Subcutaneous adipose tissue (tissue), 4 donors: Measurements from ENCODE around the gene PAFAH1B2. TPM values are rescaled to one million over a fixed set of nuclear protein-coding genes. Genes with fewer than 3 reads are reported as not detected.

ENCODE experiments used
- total RNA-seq, 4 donors: library from RNA; depleted of rRNA; stranded (reverse); fragments of >200 nt; gene quantifications; one replicate each; pipeline ENCODE4 v1.1.0, GENCODE V29; 2016
- TF ChIP-seq, protein P1 (sequence below): fragments of 450-650 bp; IDR thresholded peaks from one replicate; pipeline ENCODE4 v1.5.1; 2016; ENCODE audit warnings: low read depth, mild to moderate bottlenecking, control low read depth, antibody characterized with exemption, moderate library complexity

PAFAH1B2 gene
- total RNA-seq, 4 donors from 2014 or later, result 69.7 to 119 (median 82.3) TPM

DNA sequence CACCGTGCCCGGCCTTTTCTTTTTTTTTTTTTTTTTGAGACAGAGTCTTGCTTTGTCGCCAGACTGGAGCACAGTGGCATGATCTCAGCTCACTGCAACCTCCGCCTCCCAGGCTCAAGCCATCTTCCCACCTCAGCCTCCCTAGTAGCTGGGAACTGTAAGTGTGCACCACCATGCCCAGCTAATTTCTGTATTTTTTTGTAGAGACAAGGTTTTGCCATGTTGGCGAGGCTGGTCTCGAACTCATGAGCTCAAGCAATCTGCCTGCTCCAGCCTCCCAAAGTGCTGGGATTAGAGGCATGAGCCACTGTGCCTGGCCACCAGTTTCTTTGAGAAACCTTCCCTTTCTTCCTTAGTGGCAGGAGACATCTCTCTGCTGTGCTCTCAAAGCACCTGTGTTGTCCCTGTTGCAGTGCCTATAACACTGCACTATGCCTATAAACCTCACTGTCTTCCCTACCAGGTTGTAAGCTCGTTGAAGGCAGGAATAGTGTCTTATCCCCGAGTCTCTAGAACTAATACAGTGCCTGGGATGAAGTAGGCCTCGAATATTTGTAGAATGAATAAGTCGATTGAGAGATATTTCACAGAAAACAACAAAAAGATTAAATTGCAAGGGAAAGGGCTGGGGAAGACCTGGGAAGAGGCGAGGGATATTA is 68.7 kb downstream of the PAFAH1B2 start:
- TF ChIP-seq, protein P1, sequence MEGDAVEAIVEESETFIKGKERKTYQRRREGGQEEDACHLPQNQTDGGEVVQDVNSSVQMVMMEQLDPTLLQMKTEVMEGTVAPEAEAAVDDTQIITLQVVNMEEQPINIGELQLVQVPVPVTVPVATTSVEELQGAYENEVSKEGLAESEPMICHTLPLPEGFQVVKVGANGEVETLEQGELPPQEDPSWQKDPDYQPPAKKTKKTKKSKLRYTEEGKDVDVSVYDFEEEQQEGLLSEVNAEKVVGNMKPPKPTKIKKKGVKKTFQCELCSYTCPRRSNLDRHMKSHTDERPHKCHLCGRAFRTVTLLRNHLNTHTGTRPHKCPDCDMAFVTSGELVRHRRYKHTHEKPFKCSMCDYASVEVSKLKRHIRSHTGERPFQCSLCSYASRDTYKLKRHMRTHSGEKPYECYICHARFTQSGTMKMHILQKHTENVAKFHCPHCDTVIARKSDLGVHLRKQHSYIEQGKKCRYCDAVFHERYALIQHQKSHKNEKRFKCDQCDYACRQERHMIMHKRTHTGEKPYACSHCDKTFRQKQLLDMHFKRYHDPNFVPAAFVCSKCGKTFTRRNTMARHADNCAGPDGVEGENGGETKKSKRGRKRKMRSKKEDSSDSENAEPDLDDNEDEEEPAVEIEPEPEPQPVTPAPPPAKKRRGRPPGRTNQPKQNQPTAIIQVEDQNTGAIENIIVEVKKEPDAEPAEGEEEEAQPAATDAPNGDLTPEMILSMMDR, result no peak

DNA sequence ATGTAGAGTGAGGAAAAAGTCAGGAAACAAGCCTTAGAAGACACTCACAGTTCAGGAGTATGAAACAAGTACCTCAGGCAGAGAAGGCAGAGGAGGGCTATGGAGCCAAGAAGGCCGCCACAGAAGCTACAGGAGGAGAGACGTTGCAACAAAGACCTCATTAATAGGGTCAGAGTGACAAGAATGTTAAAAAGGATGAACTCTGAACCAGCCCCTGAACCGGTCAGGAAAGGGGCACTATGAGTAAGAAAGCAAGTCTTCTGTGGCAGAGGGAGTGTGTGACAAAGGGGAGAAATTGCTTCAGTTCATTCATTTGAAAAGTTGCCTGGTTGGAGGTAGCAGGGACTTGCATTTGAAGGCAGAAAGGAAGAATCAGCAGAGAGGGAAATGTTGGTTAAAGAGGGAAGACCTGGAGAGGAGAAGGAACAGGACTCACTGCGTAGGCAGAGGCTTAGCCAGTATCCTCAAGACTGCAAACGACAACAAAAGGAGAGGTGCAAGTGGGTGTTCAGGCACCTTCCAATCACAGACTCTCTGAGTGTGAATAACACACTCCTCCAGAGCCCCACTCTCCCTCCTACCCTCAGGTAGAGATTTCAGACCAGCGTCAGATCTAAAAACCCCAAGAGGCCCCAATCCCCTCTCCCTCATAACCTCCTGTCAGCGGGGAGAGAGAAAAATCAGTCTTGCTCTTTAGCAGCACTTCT is 70.5 kb downstream of the PAFAH1B2 start:
- TF ChIP-seq, protein P1, result no peak

DNA sequence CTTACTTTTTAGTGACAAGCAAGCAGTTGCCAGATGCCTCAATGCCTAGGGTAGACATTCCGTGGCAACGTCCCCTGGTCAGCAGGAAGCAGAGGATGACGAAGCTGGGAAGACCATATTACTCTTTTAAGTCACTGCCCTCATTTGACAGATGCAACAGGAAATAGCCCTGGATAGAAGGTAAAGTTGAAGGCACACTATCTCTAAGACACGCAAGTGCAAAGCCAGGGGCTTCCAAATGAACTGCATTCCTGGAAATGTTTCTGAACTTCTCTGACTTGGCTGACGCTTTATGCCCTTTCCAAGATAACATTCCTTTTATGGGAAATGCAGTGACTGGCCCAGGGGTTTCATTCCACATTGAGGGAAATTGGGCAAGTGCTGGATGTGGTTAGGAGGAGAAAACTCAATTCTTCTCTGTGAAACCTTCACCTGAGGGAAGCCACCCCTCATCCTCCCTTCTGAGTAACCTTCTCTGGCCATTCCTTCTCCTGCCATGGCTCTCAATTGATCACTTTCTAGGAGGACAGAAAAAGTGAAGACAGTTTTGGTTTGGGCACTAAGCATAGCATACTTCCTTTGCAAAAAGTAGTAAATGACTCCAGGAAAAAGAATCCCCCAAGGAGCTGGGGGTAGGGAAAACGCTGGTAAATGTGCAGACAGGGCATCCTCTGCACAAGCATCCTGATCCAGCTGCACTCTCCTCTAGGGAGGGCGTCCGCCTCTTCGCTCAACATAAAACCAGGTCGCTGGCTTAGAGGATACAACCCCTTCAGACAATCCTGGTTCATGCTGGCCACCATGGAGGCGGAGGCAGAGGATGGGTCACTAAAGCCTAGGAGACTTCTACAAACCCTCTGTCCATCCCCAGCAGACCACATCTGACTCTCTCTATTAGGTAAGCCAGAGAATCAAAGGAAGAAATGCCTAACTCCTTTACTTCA is 73.3 kb downstream of the PAFAH1B2 start:
- TF ChIP-seq, protein P1, result no peak

DNA sequence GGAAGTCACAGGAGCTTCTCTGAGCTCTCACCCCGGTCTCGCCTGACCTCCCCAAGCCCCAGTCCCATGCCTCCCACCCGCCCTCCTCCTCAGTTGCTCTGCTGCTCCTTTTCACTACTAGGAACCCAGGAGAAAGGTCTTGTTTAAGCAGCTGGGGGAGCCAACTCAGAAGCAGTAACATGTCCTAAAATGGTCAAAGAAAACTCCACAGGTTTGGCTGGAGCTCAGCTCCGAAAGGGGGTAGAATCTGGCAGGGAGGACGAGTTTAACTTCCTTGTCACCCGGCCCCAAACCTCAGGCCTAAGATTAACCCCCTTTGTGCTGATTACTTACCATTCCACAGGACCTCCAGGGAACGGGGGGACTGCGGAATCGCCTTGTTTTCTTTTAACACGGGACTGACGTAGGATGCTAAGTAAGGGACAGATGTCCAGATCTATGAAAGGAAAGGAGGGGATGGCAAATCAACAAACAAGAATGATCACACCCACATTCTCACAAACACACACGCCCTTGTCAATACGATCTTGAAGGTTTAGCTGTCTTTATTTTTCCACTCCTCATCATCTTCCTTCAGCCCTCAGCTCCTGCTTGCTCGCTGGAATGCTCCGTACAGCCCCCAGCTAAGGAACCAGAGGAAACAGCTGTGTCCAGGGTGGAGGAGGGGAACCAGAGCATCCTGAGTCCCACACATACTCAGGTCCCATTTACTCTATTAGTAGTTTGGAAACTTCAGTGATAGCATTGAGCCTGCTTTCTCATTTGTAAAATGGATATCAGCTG is 74.2 kb downstream of the PAFAH1B2 start:
- TF ChIP-seq, protein P1, result no peak

DNA sequence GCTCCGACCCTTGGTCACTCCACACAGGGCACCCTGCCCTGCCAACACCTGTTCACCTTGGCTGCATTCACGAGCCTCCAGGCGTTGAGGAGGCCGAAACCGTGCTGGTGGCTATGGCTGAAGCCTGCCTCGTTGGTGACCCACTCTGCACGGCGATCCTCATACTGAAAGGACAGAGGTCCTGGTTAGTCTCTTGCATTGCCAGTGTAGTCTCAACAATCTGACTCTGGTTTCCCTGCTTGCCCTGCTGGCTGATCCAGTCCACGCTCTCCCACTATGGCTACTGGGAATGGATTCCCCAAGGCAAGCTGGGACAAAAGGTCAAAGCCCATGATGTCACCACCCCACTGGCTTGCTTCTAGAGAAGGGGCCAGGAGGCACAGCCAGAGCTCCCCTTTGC is 74.9 kb downstream of the PAFAH1B2 start:
- TF ChIP-seq, protein P1, result no peak

DNA sequence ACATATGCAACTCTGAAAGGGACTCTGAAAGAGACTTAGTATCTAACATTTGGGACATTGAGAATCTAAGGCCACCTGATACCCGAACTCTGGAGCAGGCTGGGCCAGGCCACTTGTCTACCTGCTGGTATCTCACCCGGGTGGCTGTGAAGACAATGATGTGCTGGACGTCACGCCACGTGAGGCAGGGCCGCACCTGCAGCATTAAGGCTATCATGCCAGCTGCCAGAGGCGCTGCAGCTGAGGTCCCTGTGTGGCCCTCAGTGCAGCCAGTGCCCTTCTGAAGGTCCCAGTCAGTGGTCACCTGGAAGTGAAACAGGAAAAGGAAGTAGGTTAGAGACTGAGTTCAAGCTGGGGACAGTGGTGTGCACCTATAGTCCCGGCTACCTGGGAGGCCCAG is 75.4 kb downstream of the PAFAH1B2 start:
- TF ChIP-seq, protein P1, result no peak
